ENCODE measurements around the gene PTPRU. TPM values are rescaled to one million over a fixed set of nuclear protein-coding genes. Genes with fewer than 3 reads are reported as not detected.

PTPRU gene
- total RNA-seq, 2 donors from 2014 or later, result 28.7 to 47.8 TPM

DNA sequence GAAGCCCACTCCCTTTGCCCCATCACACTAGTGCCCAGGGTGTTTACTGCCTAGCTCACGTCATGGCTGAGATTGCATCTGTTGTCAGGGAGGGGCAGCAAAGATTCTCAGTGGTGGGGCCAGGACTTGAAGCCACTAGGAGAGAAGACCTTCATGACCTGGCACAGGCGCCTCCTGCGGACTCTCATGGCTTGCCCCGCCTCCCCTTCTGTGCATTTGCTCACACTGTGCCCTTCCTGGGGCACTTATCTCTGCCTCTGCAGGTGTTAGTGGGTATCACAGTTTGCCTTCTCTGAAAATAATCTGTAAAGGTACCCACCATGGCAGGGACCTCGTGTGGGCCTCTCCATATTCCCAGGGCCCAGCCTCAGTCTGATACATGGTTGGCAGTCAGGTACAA lies 20.1 kb downstream of the PTPRU start:
- Histone ChIP-seq H3K4me3 (no peak overlapping the region), H3K27ac (no peak overlapping the region), H3K27me3 (replicated peaks; ENCODE audit: insufficient read depth) (no peaks in the 10 kb centered on the region), H3K36me3 (peaks cover 3% of the 10 kb centered on the region), H3K4me1 (ENCODE audit: control insufficient read depth in 1 of 2, low read depth in 2 of 2) (peaks cover 9 to 19% of the 10 kb centered on the region in 2 donors), H3K9me3 (no peaks in the 10 kb centered on the region)
- ATAC-seq (ENCODE audit: insufficient number of reproducible peaks, low FRiP score, low read depth), result no peak
- no peak for TF ChIP-seq CTCF (IDR thresholded peaks at IDR 0.05)
- DNase-seq (ENCODE audit: low spot score), result no peak

DNA sequence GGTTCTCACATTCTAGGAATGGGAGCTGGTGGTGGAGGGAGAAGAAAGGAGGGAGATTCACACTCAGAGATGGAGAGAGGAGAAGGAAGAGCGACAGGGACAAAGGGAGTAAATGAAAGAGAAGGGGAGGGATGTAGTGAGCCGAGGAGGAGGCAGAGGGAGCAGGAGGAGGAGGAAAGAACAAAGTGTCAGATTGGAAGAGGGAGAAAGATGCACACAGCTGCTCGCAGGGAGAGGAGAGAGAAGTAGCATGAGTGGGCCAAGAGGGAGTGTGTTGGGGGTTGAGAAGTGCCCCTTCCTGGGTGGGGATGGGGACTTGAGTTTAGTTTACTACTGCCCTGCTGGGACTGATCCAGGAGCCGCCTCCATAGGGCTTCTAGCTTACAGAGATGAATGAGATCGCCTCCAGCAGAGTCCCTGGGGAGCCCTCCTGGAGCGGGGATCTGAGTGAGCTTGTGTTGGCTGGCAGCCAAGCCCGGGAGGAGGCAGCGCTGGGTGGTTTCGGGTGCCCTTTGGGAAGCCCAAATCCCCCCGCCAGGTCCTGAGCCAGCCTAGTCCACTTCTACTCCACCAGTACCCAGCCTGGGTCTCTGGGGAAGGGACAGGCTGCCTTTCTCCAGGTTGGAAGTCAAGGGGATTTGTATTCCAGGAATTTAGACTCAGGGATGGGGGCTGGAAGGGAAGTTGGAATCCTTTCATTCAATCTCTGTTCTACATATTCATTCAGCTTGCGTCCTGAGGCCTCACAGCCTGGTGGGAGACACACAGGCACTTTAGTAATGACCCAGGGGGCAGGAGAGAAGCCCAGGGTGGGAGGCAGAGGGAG lies 20.9 kb downstream of the PTPRU start:
- H3K4me3 ChIP-seq, result no peak overlapping the region
- no peaks in the 10 kb centered on the region for H3K9me3 ChIP-seq
- no peak overlapping the region for H3K27ac ChIP-seq
- peaks cover 9 to 19% of the 10 kb centered on the region in 2 donors for H3K4me1 ChIP-seq (ENCODE audit: control insufficient read depth in 1 of 2, low read depth in 2 of 2)
- H3K27me3 ChIP-seq (replicated peaks; ENCODE audit: insufficient read depth), result no peaks in the 10 kb centered on the region
- TF ChIP-seq CTCF (IDR thresholded peaks at IDR 0.05), result no peak
- DNase-seq (ENCODE audit: low spot score) (no peak), ATAC-seq (ENCODE audit: insufficient number of reproducible peaks, low FRiP score, low read depth) (no peak)
- H3K36me3 ChIP-seq, result peaks cover 3% of the 10 kb centered on the region

GRCh38 chr1:29258189-29258975 lies 22.1 kb downstream of the PTPRU start:
- no peak for TF ChIP-seq CTCF (IDR thresholded peaks at IDR 0.05)
- Histone ChIP-seq H3K4me3 (no peak overlapping the region), H3K27me3 (replicated peaks; ENCODE audit: insufficient read depth) (no peaks in the 10 kb centered on the region), H3K4me1 (ENCODE audit: control insufficient read depth in 1 of 2, low read depth in 2 of 2) (peaks cover 9 to 19% of the 10 kb centered on the region in 2 donors), H3K36me3 (peaks cover 3% of the 10 kb centered on the region), H3K9me3 (no peaks in the 10 kb centered on the region), H3K27ac (no peak overlapping the region)
- ATAC-seq (ENCODE audit: insufficient number of reproducible peaks, low FRiP score, low read depth), result no peak
- DNase-seq (ENCODE audit: low spot score), result no peak

DNA sequence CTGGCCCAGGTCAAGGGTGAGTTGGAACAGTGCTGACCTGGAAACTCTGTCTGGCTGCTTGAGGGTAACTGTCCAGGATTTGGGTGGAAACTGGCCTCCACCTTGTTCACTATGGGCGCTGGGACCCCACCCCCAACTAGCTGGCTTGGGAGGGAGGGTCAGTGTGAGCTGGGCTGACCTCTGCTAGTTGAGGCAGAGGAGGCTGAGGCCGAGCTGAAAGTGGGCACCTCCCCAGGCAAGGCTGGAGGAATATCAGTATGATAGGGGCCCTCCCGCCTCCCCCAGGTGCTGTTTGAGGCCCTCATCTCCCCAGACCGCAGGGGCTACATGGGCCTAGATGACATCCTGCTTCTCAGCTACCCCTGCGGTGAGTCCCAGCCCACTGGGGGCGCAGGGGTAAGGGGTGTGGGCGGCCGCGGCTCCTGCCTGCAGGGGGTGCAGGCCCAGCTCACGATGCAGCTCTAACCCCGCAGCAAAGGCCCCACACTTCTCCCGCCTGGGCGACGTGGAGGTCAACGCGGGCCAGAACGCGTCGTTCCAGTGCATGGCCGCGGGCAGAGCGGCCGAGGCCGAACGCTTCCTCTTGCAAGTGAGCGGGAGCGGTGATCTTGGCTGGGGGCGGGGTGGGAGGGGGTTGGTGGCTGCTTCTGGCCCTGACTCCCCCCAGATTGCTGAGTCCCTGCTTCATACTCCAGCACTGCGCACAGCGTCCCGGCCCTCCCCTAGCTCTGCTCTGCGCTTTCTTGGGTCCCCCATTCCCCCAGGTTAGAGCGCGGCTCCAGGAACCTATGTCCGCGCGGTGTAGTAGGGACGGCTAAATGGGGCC lies 22.9 kb downstream of the PTPRU start:
- DNase-seq (ENCODE audit: low spot score), result no peak
- TF ChIP-seq CTCF (IDR thresholded peaks at IDR 0.05), result no peak
- Histone ChIP-seq H3K36me3 (peaks cover 3% of the 10 kb centered on the region), H3K4me3 (peak overlapping the region; percentile 80), H3K4me1 (ENCODE audit: control insufficient read depth in 1 of 2, low read depth in 2 of 2) (peaks cover 9 to 19% of the 10 kb centered on the region in 2 donors), H3K27me3 (replicated peaks; ENCODE audit: insufficient read depth) (no peaks in the 10 kb centered on the region), H3K27ac (no peak overlapping the region), H3K9me3 (no peaks in the 10 kb centered on the region)
- ATAC-seq (ENCODE audit: insufficient number of reproducible peaks, low FRiP score, low read depth), result no peak

Measured in thoracic aorta (tissue), 2 donors.